ENCODE measurements around the gene DHX34.

DHX34 gene

GRCh38 chr19:47309038-47309437, 40.1 kb upstream of the DHX34 start:
- DNase-seq (ENCODE audit: low spot score) = no peak
- in situ Hi-C loops (cut with MboI; ENCODE audit: low sequenced_read_pairs, unreplicated experiment) = no loop called here
- TF ChIP-seq CTCF (IDR thresholded peaks at IDR 0.05; ENCODE audit: borderline replicate concordance, control extremely low read depth, extremely low read depth, insufficient read depth, missing control alignments) = no peak

DNA sequence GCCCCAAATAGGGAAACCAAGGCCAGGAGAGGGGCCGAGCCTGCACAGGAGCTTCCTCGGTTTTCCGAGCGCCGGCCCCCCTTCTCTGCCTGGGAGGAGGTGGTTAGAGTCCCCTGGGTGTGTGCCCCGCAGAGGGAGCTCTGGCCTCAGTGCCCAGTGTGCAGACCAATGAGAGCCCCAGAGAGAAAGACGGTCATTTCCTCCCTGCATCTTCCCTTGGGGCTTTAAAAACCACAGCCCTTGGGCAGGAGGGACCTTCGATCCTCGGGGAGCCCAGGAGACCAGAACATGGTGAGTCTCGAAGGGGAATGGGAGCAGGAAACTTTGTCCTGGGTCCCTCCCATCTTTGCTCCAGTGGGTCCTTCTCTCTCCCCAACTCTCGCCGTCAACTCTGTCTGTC, 39.5 kb upstream of the DHX34 start, which contains the start of gene C5AR1:
Gene C5AR1 (plus strand): TSS at position 254 of the 400 bp plus-strand sequence. CDS start 35 bp downstream, at position 289.
- in situ Hi-C loops (cut with MboI; ENCODE audit: low sequenced_read_pairs, unreplicated experiment) = no loop called here
- no peak for TF ChIP-seq CTCF (IDR thresholded peaks at IDR 0.05; ENCODE audit: borderline replicate concordance, control extremely low read depth, extremely low read depth, insufficient read depth, missing control alignments)
- DNase-seq (ENCODE audit: low spot score) = no peak

DNA sequence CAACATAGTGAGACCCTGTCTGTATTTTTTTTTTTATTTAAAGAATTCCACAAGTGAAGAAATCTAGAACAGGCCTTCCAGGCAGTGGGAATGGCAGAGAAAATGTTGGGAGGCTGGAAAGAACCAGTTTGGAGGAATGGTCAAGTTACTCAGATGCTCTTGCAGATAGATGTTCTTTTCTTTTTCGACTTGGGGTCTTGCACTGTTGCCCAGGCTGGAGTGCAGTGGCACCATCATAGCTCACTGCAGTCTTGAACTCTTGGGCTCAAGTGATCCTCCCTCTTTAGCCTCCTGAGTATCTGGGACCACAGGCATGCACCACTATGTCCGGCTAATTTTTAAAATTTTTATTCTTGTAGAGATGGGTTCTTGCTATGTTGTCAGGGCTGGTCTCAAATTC, 38.8 kb upstream of the DHX34 start:
- TF ChIP-seq CTCF (IDR thresholded peaks at IDR 0.05; ENCODE audit: borderline replicate concordance, control extremely low read depth, extremely low read depth, insufficient read depth, missing control alignments) = no peak
- in situ Hi-C loops (cut with MboI; ENCODE audit: low sequenced_read_pairs, unreplicated experiment) = no loop called here
- no peak for DNase-seq (ENCODE audit: low spot score)

DNA sequence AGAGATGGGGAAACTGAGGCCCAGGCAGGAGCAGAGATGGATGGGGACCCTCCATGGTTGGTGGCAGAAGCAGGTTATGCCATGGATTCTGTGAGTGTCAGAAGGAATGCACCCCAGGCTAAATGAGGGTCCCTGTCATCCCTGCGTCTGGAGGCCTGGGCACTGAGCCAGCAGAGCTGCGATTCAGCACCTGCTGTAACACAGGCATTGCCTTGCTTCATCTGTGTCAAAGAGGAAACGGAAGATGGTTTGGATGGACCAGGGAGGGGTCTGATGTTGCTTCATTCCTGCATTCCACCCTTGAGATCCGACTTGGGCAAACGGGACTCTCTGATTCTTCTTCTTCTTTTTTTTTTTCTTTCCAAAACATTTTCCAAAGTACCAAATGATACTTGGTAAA, 38.3 kb upstream of the DHX34 start:
- no peak for DNase-seq (ENCODE audit: low spot score)
- in situ Hi-C loops (cut with MboI; ENCODE audit: low sequenced_read_pairs, unreplicated experiment) = no loop called here
- no peak for TF ChIP-seq CTCF (IDR thresholded peaks at IDR 0.05; ENCODE audit: borderline replicate concordance, control extremely low read depth, extremely low read depth, insufficient read depth, missing control alignments)

- TF ChIP-seq CTCF (IDR thresholded peaks at IDR 0.05; ENCODE audit: borderline replicate concordance, control extremely low read depth, extremely low read depth, insufficient read depth, missing control alignments) = no peak
- in situ Hi-C loops (cut with MboI; ENCODE audit: low sequenced_read_pairs, unreplicated experiment) = no loop called here
- no peak for DNase-seq (ENCODE audit: low spot score)
These were observed 36.6 kb upstream of the DHX34 start for GRCh38 chr19:47312366-47313006.

DNA sequence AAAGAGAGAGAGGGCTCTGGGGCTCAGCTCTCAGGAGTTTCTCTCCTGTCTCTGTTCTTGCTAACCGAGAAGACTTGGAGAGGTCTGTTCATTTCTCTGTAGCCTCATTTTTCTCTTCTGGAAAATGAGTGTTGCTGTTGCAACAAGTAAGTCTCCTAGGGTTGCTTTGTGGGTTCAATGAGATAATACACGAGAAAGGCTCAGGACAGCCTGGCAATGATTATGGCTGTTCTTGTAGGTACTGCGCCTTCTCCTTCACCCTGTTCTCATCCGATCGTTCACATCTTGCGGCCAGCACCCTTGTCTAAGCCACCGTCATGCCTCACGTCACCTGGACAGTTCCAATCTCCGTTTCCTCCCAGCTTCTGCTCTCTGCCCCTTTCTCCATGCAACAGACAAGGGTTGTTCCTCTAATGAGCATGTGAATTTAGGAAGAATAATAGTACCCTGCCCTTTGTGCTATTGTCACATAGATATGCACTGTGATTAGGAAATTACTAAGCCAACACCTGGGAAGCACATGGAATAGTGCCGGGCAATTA, 35.3 kb upstream of the DHX34 start:
- in situ Hi-C loops (cut with MboI; ENCODE audit: low sequenced_read_pairs, unreplicated experiment) = no loop called here
- no peak for DNase-seq (ENCODE audit: low spot score)
- no peak for TF ChIP-seq CTCF (IDR thresholded peaks at IDR 0.05; ENCODE audit: borderline replicate concordance, control extremely low read depth, extremely low read depth, insufficient read depth, missing control alignments)
